Measurements from ENCODE around the gene FOXA1. TPM values are rescaled to one million over a fixed set of nuclear protein-coding genes. Genes with fewer than 3 reads are reported as not detected.
A peak's percentile ranks its signal among the peaks of the same experiment; 100 is the strongest.

The FOXA1 gene
- total RNA-seq, 1 experiment from 2014 or later: 212 TPM

GRCh38 chr14:37642125-37642524 is 47.1 kb upstream of the FOXA1 start:
- intact Hi-C loops (cut with micrococcal nuclease): loop anchor here (5.0 kb wide), 1 partner anchor 185 kb away; no protein-coding TSS in a partner anchor
- peaks cover 9% of the 10 kb centered on the region for H3K4me1 ChIP-seq (ENCODE audit: insufficient read depth, low read length)
- TF ChIP-seq, protein P1, sequence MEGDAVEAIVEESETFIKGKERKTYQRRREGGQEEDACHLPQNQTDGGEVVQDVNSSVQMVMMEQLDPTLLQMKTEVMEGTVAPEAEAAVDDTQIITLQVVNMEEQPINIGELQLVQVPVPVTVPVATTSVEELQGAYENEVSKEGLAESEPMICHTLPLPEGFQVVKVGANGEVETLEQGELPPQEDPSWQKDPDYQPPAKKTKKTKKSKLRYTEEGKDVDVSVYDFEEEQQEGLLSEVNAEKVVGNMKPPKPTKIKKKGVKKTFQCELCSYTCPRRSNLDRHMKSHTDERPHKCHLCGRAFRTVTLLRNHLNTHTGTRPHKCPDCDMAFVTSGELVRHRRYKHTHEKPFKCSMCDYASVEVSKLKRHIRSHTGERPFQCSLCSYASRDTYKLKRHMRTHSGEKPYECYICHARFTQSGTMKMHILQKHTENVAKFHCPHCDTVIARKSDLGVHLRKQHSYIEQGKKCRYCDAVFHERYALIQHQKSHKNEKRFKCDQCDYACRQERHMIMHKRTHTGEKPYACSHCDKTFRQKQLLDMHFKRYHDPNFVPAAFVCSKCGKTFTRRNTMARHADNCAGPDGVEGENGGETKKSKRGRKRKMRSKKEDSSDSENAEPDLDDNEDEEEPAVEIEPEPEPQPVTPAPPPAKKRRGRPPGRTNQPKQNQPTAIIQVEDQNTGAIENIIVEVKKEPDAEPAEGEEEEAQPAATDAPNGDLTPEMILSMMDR (conservative IDR thresholded peaks at IDR 0.05; ENCODE audit: low read depth, low read length): no peak
- no peak for TF ChIP-seq EZH2phosphoT487 (IDR thresholded peaks at IDR 0.05; ENCODE audit: borderline replicate concordance, low read length)
- no peak for TF ChIP-seq EZH2 (IDR thresholded peaks at IDR 0.05; ENCODE audit: low read length, unreplicated experiment)
- no peak overlapping the region for H2AFZ ChIP-seq (ENCODE audit: low read length)
- H4K20me1 ChIP-seq (ENCODE audit: low read length): no peaks in the 10 kb centered on the region
- ChIA-PET POLR2A (ENCODE audit: unreplicated experiment) (no interaction called here), CTCF (no interaction called here)
- no TSS peak for BruUV-seq (replicated peaks)
- no peak for ATAC-seq
- no peak overlapping the region for H3K4me2 ChIP-seq (ENCODE audit: low read length)
- no peaks in the 10 kb centered on the region for H3K9me3 ChIP-seq (ENCODE audit: low read length)
- H3K79me2 ChIP-seq (ENCODE audit: low read length): no peaks in the 10 kb centered on the region
- no peak overlapping the region for H3K4me3 ChIP-seq (ENCODE audit: low read length)
- no peaks in the 10 kb centered on the region for H3K27me3 ChIP-seq (ENCODE audit: low read length)
- H3K36me3 ChIP-seq (ENCODE audit: low read depth, low read length): no peaks in the 10 kb centered on the region
- H3K9ac ChIP-seq (ENCODE audit: low read length): no peak overlapping the region
- no peaks in the 10 kb centered on the region for H3F3A ChIP-seq (ENCODE audit: low read length, unreplicated experiment)
- DNase-seq: no peak
- H3K27ac ChIP-seq (ENCODE audit: low read length): no peak overlapping the region
- H3K9me2 ChIP-seq (replicated peaks; ENCODE audit: low read length): no peaks in the 10 kb centered on the region

GRCh38 chr14:37641117-37641516 is 46.1 kb upstream of the FOXA1 start:
- POLR2A ChIA-PET (ENCODE audit: unreplicated experiment): interaction anchor here (0.6 kb wide), 1 partner anchor 998 kb away, joined by 4 read pairs; no protein-coding TSS in a partner anchor
- intact Hi-C loops (cut with micrococcal nuclease): loop anchor here (1.0 to 5.0 kb wide), 4 partner anchors 14 to 186 kb away; no protein-coding TSS in a partner anchor

DNA sequence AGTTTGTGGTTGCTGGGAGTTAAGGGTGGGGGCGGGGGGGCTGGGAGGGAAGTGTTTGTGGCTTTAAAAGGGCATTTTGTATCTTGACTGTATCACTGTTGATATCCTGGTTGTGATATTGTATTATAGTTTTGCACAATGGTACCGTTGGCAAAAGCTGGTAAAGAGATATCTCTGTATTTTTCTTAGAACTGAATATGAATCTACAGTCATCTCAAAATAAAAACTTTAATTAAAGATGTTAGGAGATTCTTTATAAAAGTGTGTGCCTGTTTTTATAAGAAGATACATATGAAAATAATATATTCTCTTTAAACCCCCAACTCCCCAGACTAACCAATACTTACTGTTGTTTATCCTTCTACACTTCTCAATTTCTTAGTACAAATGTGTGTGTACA is 43.5 kb upstream of the FOXA1 start:
- BruUV-seq (replicated peaks): no TSS peak
- ChIA-PET POLR2A (ENCODE audit: unreplicated experiment) (no interaction called here), CTCF (no interaction called here)
- Histone ChIP-seq H3K27me3 (ENCODE audit: low read length) (no peaks in the 10 kb centered on the region), H2AFZ (ENCODE audit: low read length) (no peak overlapping the region), H3K4me3 (ENCODE audit: low read length) (no peak overlapping the region), H3K79me2 (ENCODE audit: low read length) (no peaks in the 10 kb centered on the region), H3K9me3 (ENCODE audit: low read length) (no peaks in the 10 kb centered on the region), H3K36me3 (ENCODE audit: low read depth, low read length) (no peaks in the 10 kb centered on the region), H3K9ac (ENCODE audit: low read length) (no peak overlapping the region), H3K4me2 (ENCODE audit: low read length) (no peak overlapping the region), H3K27ac (ENCODE audit: low read length) (no peak overlapping the region), H3K9me2 (replicated peaks; ENCODE audit: low read length) (no peaks in the 10 kb centered on the region), H4K20me1 (ENCODE audit: low read length) (no peaks in the 10 kb centered on the region), H3K4me1 (ENCODE audit: insufficient read depth, low read length) (peaks cover 9% of the 10 kb centered on the region), H3F3A (ENCODE audit: low read length, unreplicated experiment) (no peaks in the 10 kb centered on the region)
- TF ChIP-seq, protein P1 (conservative IDR thresholded peaks at IDR 0.05; ENCODE audit: low read depth, low read length): no peak
- TF ChIP-seq EZH2 (IDR thresholded peaks at IDR 0.05; ENCODE audit: low read length, unreplicated experiment): no peak
- DNase-seq (no peak), ATAC-seq (no peak)
- intact Hi-C loops (cut with micrococcal nuclease): no loop called here

More at GRCh38 chr14:37641117-37641516, 46.1 kb upstream of the FOXA1 start:
- peak; percentile 97 for ATAC-seq
- Histone ChIP-seq H3K9me2 (replicated peaks; ENCODE audit: low read length) (no peaks in the 10 kb centered on the region), H3K36me3 (ENCODE audit: low read depth, low read length) (no peaks in the 10 kb centered on the region), H2AFZ (ENCODE audit: low read length) (no peak overlapping the region), H3K79me2 (ENCODE audit: low read length) (no peaks in the 10 kb centered on the region), H3K9me3 (ENCODE audit: low read length) (no peaks in the 10 kb centered on the region), H3F3A (ENCODE audit: low read length, unreplicated experiment) (no peaks in the 10 kb centered on the region), H4K20me1 (ENCODE audit: low read length) (no peaks in the 10 kb centered on the region), H3K4me3 (ENCODE audit: low read length) (no peak overlapping the region), H3K27ac (ENCODE audit: low read length) (no peak overlapping the region), H3K4me1 (ENCODE audit: insufficient read depth, low read length) (peaks cover 9% of the 10 kb centered on the region), H3K27me3 (ENCODE audit: low read length) (no peaks in the 10 kb centered on the region), H3K4me2 (ENCODE audit: low read length) (no peak overlapping the region), H3K9ac (ENCODE audit: low read length) (no peak overlapping the region)
- peak; percentile 71 for DNase-seq
- TF ChIP-seq, protein P1 (conservative IDR thresholded peaks at IDR 0.05; ENCODE audit: low read depth, low read length): no peak
- no peak for TF ChIP-seq EZH2phosphoT487 (IDR thresholded peaks at IDR 0.05; ENCODE audit: borderline replicate concordance, low read length)
- no peak for TF ChIP-seq EZH2 (IDR thresholded peaks at IDR 0.05; ENCODE audit: low read length, unreplicated experiment)
- BruUV-seq (replicated peaks): no TSS peak
- CTCF ChIA-PET: interaction anchor here (0.6 to 0.9 kb wide), 2 partner anchors 9 to 1763 kb away, joined by 3 read pairs; no protein-coding TSS in a partner anchor
